Activated T-cell treated with anti-CD3 and anti-CD28 coated beads for 24 hours (primary cell): ENCODE data around the gene NSUN7.
"Not testable (repeated sequence)": the region's sequence is repeated elsewhere in the genome, so short reads cannot be mapped to it uniquely, and the experiment has no call there.

Experiments
- DNase-seq: peaks from one replicate; pipeline ENCODE4 v3.0.0-alpha.2; 2020; ENCODE audit warnings: low read depth

NSUN7 gene, protein sequence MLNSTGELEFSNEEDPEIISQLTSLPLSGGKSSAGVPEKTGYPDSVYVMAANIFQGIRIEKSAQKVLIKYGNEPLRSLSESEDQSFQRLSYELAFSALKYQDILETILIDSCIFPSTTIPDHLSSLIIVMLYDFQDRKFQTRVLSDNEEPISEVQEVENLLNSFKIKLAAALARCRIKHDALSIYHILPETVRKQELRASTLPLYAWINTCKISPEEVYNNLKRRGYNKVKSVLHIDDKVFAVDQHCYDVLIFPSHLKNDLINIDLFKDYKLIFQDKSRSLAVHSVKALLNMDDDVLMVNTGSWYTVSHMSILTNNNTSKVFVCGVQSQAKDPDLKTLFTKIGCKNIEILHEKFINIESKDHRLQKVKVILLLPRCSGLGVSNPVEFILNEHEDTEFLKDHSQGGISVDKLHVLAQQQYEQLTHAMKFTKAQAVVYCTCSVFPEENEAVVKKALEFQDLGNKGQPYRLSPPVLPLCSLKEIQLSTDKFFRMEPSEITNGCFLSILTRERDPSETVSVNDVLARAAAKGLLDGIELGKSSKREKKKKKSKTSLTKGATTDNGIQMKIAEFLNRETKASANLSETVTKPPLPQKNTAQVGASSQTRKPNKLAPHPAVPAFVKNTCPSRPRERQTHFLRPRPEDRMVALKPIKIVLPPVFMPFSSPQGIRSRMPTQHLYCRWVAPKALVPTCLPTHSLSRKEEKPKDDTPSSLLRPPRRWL

DNA sequence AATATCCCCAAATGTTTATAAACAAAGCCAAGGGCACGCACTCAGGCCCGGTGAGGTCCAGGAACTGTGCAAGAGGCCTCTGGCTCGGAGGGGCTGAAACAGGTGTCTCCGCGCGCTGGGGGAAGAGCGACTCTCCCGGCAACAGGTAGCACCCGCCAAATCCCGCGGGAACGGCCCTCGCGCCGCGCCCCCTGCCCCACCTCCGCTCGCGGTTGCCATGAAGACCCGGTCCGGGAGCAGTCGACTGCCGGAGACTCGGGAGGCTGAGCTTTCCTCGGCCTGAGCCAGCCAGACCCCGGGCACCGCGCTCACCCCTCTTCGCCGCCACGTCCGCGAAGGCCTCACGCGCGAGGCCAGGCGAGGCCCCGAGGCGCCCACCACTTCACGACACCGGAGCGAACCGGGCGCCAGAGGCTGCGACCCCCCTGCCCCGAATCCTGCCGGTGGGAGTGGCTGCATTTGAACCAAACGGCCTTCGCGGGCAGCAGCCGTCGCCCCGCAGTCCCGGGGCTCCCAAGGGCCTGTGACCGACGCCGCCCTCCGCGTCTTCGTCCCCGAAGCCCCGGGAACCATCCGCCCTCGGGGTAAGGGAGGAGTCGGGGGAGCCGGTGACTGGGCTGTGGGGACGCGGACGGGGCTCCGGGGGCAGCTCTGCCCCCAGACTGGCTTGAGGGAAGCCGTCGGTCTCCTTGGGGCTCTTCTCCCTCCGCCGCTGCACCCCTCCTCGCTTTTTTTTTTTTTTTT lies at the start of gene NSUN7:
NSUN7 (plus strand) TSS at position 239 of the 744 bp plus-strand sequence. CDS start 739 bp downstream, outside the sequence.
- DNase-seq = no peak

DNA sequence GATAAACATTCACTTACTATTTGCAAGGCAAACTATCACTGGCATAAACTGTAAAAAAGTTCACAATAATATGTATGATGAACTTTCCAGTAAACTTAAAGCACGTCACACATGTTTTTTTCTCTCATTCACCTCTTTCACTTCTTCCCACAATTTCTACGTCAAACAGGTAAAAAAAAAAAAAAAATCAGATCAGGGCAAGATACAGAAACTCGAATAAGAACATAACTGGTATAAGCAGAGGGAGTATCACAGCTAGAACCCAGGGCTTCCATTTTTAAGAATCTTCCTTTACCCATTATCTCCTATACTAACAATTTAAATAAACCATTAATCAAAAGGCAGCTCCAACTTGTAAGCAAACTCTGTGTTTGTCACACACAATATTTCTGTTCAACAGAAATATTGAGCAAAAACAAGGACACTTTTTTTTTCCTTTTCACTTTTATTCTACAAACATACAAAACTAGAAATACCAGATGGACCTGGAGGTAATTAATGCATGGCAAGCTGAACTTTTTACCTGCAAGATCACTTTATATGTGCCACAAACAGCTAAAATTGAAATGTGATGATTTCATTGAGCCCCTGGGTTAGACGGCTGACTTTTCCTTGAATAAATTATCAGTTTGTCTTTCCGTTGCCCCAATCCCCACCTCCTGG lies 47.5 kb upstream of the NSUN7 start:
- DNase-seq = no peak

DNA sequence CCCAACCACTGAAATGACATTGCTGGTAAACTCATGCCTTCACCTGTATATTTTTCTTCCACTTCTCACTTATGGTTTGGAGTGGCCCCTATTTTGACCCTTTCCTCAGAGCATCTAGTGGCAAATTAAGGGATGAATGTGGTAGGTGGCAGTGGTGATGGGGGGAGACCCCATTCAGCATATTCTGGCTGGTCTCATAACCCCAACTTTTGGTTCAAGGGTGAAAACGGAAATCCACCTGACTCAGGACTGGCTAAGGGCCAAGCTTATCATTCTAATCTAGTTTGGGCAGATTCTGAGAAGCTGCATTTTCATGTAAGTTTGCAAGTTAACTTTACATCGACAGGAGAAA lies 47.0 kb upstream of the NSUN7 start:
- peak; percentile 5 for DNase-seq

DNA sequence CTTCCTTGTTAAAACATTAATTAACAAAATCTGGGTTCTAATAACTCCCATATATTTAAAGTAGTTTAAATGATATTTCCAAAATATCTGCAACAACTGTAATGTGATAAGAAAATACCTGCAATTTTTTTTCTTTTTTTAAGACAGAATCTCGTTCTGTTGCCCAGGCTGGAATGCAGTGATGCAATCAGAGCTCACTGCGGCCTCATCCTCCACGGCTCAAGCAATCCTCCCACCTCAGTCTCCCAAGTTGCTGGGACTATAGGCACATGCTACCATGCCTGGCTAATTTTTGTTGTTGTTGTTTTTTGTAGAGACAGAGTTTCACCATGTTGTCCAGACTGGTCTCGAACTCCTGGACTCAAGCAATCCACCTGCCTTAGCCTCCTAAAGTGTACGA lies 45.7 kb upstream of the NSUN7 start:
- no peak for DNase-seq

DNA sequence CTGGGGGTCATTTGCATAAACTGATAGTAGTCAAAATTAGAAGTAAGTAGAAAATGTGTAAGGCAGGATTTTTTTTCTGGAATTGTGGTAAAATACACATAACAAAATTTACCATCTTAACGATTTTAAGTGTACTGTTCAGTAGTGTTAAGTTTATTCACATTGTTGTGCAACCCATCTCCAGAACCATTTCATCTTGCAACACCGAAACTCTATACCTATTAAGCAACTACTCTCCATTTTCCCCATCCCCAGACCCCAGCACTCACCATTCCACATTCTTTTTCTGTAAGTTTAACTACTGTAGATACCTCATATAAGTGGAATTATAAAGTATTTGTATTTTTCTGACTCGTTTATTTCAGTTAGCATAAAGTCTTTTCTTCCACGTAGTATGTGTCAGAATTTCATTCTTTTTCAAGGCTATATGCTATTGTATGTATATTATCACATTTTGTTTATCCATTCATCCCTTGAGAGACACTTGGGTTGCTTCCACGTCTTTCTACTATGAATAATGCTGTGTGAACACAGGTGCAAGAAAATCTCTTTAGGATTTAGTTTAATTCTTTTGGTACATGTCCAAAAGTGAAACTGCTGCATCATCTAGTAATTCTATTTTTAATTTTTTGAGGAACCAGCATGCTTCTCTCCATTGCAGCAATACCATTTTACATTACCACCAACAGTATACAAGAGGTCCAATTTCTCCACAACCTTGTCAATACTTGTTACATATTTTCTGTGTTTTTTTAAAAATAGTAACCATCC lies 39.1 kb upstream of the NSUN7 start:
- DNase-seq = no peak

DNA sequence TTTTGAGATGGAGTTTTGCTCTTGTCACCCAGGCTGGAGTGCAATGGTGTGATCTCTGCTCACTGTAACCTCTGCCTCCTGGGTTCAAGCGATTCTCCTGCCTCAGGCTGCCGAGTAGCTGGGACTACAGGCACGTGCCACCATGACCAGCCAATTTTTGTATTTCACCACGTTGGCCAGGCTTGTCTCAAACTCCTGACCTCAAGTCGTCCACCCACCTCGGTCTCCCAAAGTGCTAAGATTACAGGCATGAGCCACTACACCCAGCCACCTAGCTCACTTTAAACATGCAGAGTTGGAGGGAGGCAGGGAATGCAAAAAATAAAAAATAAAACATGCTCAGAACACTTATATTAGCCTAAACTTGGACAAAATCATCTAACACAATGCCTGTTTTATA lies 36.8 kb upstream of the NSUN7 start:
- not testable (repeated sequence) for DNase-seq

DNA sequence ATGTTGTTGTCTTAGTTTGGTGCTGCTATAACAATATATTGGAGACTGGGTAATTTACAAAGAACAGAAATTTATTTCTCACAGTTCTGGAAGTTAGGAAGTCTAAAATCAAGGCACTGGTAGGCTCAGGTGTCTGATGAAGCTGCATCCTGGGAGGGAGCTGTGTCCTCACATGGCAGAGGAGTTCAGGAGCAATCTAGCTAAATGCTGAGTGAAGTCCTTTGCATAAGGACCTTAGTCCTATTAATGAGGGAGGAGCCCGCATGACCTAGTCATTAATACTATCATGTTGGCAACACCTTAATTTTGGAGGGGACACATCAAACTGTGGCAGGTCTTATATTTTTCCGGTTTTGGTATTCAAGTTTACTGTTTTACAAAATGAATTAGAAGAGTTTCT lies 36.0 kb upstream of the NSUN7 start:
- DNase-seq = no peak

DNA sequence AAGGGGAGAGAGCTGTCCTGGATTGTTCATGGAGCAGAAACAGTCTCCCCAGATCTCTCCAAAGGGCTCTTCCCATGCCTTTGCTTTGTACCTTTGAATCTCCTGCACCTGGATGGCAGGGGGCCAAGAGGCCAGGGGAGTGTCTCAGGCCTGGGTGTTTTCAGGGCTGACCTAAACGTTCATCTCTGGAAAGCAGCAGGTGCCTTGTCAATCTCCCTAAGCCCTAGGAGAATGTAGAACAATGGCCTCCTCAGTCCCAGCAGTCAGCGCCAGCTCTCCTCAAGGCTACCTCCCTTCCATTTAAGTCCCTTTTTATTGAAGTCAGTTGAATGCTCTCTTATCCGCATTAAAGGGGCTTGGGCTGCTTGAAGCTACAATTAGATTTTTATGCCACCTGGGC lies 31.2 kb upstream of the NSUN7 start:
- DNase-seq = no peak

DNA sequence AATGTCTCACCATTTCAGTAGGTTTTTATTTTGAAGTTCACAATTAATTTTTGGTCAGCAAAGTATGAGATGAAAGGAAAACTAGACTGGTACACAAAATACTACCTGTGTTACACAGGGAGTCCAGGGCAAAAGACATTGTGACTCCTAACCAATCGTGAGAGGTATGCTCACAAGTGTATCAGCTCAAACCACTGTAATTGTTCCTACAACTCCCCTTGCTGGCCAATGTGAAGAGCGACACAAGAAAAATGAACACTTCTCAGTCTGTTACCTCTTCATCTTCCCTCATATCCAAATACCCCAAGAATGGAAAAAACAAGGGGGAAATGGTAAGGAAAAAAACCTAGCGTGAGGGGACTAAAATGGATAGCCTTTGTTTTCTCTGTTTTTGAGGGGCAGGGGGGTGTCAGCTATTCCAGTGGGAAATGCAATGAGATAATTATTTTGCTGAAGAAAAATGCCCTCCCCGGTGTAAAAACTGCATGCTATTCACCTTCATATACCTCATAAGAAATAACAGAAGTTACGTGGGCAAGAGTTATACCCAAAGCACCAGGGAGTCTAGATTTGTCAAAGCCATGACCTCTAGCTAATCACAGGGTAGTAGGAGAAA lies 30.6 kb upstream of the NSUN7 start:
- no peak for DNase-seq

DNA sequence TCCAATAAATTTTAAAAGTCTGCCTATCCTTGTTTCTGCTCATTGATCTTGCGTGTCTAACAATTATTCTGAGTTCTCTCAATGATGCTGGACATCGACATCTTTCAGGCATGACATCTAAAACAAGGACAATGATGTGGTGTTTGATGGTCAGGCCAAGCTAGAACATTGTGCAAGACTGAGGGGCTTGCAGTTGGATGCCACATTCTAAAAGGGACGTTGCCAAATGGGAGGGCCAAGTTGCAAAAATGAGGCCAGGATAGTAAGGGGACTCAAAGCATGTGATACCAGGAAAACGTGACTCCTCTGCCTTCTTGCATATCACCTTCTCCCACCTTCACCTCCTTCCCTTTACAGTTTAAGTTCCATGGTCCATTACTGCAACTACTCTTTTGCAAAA lies 29.4 kb upstream of the NSUN7 start:
- no peak for DNase-seq

DNA sequence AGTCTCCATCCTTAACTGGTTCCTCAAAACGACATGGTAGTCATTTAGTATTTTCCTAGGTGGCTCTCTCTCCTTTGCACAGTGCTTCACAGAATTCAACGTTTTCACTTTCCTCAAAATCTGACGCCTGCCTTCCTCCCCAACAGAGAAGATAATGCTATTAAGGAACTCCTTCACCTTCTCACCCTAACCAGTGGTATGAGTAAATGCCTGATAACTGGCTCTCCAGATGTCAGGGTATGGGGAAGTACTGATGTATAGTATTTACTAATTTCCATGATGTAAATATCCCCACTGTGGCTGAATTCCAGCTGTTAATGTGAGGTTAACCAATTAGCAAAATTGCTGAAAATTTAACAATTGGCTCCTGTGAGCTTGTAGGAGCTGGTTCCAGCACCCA lies 28.8 kb upstream of the NSUN7 start:
- no peak for DNase-seq

DNA sequence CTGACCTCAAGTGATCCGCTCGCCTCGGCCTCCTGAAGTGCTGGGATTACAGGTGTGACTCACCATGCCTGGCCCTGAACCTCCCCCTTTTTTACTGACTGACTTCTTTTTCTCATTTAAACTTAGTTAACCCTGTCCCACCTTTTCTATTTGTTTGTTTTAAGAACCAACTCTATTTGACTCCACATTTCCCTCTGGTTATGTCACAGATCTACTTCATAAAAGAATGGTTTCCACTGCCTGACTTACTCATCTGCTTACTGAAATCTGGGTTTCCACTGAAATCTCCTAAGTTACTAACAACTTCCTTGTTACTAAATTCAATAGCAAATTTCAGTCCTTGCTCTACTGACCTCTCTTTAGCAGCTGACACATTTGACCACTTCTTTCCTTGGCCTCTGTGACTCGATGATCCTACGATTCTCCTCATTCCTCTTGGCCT lies 28.0 kb upstream of the NSUN7 start:
- DNase-seq = no peak

DNA sequence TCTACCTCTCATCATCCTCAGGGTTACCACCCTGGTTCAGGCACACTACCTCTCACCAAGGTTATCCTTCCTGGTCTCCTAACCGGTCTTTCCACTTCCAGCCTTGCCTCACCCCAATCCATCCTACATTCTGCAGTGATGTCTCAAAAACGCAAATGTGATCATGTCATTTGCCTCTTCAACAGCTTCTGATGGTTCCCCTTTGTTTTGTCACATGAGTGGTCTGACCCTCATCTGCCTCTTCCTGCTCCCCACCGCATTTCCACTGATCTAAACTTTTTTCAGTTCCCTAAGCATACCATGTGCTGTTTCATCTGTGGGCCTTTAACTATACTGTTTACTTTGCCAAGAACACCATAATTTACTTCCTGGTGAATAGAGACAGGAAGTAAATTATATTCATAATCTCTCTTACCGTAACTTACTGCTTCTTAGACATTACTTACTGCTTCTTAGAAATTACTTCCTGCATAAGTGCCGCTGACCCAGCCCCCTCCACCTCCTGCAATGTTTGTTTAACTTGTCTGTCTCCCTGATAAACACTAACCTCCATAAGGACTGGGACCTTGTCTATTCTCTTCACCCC lies 27.1 kb upstream of the NSUN7 start:
- DNase-seq = no peak

DNA sequence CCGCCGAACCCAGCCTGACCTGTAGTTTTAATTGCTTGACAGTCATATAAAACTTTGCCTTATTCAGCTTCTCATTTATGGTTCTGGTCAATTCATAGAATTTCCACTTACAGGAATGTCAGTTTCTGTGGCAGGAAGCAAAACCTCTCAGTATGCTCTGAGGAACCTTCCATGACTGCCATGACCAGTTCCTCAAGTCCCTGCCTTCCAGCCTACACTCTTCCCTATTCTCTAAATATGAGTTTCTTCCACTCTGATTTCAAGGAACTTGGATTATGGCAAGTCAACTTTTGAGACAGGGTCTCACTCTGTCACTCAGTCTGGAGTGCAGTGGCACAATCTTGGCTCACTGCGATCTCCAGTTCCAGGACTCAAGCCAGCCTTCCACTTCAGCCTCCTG lies 26.0 kb upstream of the NSUN7 start:
- DNase-seq = no peak

DNA sequence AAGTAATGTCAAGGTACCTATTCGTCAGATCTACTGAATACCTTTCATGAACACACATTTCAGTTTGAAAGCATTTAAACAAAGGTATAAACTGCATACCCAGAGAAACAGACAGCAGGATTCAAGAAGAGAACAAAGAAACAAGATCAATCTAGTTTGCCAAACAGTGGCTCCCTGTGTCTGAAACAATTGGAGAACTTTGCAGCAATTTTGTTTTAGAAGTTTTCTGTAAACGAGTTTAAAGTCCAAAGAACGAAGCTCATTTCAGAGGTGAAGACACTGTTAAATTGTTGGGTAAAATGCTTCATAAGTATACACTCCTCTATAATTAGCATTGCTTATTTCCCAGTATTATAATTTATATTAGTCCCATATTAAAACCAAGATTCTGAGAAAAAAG lies 21.4 kb upstream of the NSUN7 start:
- no peak for DNase-seq

DNA sequence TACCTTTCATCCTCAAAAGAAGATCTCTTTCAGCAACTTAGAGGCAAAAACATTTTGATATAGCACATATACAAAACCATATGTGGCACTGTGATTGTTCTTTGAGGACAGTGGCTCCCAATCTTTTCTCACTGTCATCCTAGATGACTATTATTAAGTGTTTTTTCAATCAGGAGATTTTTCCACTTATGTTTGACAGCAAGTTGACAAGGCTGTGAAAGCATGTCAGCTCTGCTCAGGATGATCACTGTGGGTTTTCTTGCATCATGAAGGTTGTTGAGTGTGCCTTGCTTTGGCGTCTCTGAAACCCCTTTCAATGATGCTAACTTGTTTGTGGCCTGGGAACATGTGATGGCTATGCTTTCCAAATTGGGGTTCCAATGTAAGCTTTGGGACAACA lies 20.2 kb upstream of the NSUN7 start:
- no peak for DNase-seq

DNA sequence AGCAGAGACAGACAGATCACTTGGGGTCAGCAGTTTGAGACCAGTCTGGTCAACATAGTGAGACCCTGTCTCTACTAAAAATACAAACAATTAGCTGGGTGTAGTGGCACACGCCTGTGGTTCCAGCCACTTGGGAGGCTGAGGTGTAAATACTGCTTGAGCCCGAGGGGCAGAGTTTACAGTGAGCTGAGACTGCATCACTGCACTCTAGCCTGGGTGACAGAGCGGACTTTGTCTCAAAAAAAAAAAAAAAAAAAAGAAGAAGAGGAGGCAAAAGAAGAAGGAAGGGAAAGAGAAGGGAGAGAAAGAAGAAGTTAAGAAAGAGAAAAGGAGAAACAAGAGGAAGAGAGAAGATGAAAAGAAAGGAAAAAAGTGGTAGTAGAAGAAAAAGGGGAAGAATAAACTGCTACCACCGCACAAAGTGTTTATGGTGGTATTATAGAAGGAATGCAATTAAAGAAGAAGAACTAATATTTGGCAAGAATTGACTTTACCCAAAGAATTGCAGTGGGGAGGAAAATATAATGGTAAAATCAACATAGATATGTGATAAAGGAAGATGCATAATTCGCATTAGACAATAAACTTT lies 19.6 kb upstream of the NSUN7 start:
- DNase-seq = no peak

DNA sequence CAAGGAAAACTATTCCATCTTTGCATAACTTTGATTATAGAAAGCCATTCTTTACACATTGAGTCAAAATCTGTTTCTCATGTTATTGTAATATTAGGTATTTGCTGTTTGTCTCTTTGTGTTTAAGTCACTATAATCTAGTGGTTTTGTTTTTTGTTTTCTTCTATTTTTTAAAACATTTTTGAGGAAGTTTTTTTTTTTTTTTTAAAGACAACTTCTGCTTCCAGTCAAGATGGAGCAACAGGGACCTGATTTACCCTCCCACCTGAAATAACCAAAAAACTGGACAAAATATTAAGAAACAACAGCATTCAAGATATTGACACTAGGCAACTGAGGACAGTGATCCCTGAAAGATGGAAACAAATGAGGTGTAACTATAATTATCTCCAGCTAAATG lies 18.4 kb upstream of the NSUN7 start:
- no peak for DNase-seq

DNA sequence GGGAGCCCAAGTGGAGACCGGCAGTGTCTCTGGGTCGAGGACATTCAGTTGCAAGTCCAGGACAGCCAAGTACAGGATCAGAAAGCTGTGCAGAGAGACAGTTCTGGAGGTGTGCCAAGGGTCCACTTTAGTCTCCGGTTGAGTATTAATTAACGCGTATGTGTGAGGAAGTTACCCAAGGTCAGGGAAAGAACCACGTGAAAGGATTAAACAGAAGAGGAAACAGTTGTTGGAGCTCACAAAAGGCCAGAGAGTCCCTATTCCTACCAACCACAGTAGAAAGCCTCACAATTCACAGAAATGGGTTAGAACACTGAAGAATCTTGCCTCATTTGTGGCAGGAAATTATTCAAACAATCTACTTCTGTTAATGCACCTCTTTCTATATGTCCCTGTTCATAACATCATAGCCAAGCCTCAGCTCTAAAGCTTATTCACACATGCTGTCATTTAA lies 17.9 kb upstream of the NSUN7 start:
- no peak for DNase-seq

DNA sequence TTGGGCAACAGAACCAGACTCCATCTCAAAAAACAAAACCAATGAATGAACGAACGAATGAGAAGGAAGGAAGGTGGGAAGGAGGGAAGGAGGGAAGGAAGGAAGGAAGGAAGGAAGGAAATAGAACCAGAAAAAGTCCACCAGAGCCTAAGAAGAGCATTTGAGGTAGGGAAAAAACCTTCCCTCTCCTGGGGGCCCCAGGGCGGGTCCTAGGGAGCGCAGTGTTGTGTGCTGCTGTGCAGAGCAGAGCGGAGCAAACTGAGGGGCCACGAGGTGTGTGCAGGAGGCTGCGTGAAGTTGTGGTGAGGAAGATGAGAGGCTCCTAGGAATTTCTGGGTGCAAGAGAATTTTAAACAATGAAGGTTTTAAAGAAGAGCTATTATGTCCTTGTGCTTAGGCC lies 16.0 kb upstream of the NSUN7 start:
- no peak for DNase-seq
